Esophagus muscularis mucosa (tissue), 4 donors: ENCODE measurements around the gene SCN8A. TPM values are rescaled to one million over a fixed set of nuclear protein-coding genes. Genes with fewer than 3 reads are reported as not detected.

Experiments
- DNase-seq: peaks from one replicate; pipeline ENCODE4 v3.0.0-alpha.2; 2017; ENCODE audit errors: extremely low spot score
- H3K27ac ChIP-seq, 4 donors: fragments of 200-600 bp; sonication (generic); replicated peaks in 1 of 4; 1 replicate in 3 of 4; 2 replicates in 1 of 4; pipeline ENCODE4 v1.5.1; 2016 to 2019; ENCODE audit warnings: mild to moderate bottlenecking in 1 of 4
- H3K27me3 ChIP-seq, 4 donors: fragments of 200-600 bp; sonication (generic); one replicate each; pipeline versions ENCODE4 v1.5.1 to v1.6.0; 2016 to 2019
- H3K36me3 ChIP-seq, 4 donors: fragments of 200-600 bp; sonication (generic); one replicate each; pipeline ENCODE4 v1.5.1; 2016 to 2019
- H3K4me1 ChIP-seq, 4 donors: fragments of 200-600 bp; sonication (generic); one replicate each; pipeline ENCODE4 v1.5.1; 2016 to 2019
- H3K4me3 ChIP-seq, 4 donors: fragments of 200-600 bp; sonication (generic); 1 replicate in 2 of 4; 2 replicates in 2 of 4; pipeline ENCODE4 v1.5.1; 2016 to 2019; ENCODE audit warnings: mild to moderate bottlenecking in 4 of 4, moderate library complexity in 1 of 4
- H3K9me3 ChIP-seq, 4 donors: fragments of 200-600 bp; sonication (generic); 1 replicate in 3 of 4; 2 replicates in 1 of 4; pipeline ENCODE4 v1.5.1; 2016 to 2019
- EP300 ChIP-seq: sonication (generic); formaldehyde crosslinking; IDR thresholded peaks from one replicate; pipeline ENCODE4 v1.6.1; 2017; ENCODE audit warnings: antibody characterized with exemption
- POLR2A ChIP-seq: fragments of 450-650 bp; IDR thresholded peaks from one replicate; pipeline ENCODE4 v1.6.1; 2017; ENCODE audit warnings: antibody characterized with exemption, moderate library complexity, mild to moderate bottlenecking, low read depth
- POLR2AphosphoS5 ChIP-seq, 2 donors: sonication (generic); formaldehyde crosslinking; IDR thresholded peaks; one replicate each; pipeline ENCODE4 v1.6.1; 2017; ENCODE audit warnings: antibody characterized with exemption in 2 of 2
- WGBS: methylation state at CpG from one replicate; pipeline ENCODE4 v1.1.5; 2018; 5-methylcytosine and 5-hydroxymethylcytosine counted together
- intact Hi-C: fragments of 100-400 bp; cut with DNase I; formaldehyde crosslinking; loops from one replicate; pipeline ENCODE4 v1.15.1; 2023
- total RNA-seq, 4 donors: library from RNA; depleted of rRNA; stranded (reverse); fragments of >200 nt; gene quantifications; one replicate each; pipeline versions ENCODE4 v1.1.0 to v1.2.1, GENCODE V29; 2016
- TF ChIP-seq, protein P1 (sequence below), 3 experiments: fragments of 200-600 bp in 2 of 3; fragments of 450-650 bp in 1 of 3; sonication (generic) in 2 of 3; IDR thresholded peaks; one replicate each; pipeline ENCODE4 v1.5.1; 2017 to 2019; ENCODE audit warnings: antibody characterized with exemption in 3 of 3, mild to moderate bottlenecking in 2 of 3, moderate library complexity in 1 of 3

SCN8A gene
- under 1 TPM; 0.26 to 0.42 (median 0.31) TPM for total RNA-seq

DNA sequence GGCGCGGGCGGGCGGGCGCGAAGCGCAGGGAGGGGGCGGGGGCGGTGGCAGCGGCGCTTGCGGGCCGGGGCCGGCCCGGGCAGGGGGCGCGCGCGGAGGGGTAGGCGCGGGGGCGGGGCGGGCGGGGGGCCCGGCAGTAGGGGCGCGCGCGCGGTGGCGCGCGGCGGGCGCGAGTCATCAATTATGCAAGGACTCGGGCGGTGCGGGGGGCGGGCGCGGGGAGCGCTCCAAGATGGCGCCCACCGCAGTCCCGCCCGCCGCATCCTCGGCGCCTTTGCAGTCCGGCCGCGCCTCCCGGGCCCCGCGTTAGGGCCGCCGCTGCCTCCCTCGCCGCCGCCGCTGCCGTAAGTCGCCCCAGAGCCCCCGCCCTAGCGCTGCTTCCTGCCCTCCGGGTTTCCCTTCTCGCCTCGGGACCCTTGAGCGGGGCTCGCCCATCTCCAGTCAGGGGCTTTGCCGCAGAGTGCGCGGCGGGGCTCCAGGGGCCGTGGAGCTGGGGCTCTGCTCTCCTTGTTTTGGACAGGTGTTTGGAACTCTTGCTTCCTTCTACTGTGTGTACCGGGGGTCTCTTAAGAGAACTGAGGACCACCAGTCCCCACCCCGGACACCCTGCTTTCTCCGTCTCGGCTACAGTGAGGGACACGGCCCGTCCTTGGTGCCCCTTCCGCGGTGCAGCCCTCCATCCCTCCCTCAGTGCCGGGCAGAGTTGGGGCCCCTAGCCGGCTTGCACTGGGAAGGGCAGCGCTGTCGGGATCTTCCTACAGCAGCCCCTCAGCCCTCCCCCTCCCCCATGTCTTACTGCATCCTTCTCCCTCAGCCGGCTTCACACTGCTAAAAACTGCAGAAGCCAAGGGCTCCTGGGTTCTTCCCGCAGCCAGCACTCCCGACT, at the start of gene SCN8A:
Gene SCN8A (plus strand): TSS at position 218 of the 886 bp plus-strand sequence. CDS start 71,585 bp downstream, outside the sequence.
- H3K36me3 ChIP-seq, result no peaks in the 10 kb centered on the region
- intact Hi-C loops, result no loop called here
- H3K27me3 ChIP-seq, result peaks cover 0 to 64% (median 13%) of the 10 kb centered on the region in 4 donors
- DNase-seq, result no peak
- peaks cover 4 to 19% (median 16%) of the 10 kb centered on the region in 4 donors for H3K4me1 ChIP-seq
- WGBS, result 2% methylated on average over 17 of the region's 91 CpGs
- H3K9me3 ChIP-seq, result no peaks in the 10 kb centered on the region
- TF ChIP-seq POLR2AphosphoS5 (IDR thresholded peaks at IDR 0.05) (no peak), POLR2A (no peak), EP300 (no peak)
- TF ChIP-seq, protein P1, sequence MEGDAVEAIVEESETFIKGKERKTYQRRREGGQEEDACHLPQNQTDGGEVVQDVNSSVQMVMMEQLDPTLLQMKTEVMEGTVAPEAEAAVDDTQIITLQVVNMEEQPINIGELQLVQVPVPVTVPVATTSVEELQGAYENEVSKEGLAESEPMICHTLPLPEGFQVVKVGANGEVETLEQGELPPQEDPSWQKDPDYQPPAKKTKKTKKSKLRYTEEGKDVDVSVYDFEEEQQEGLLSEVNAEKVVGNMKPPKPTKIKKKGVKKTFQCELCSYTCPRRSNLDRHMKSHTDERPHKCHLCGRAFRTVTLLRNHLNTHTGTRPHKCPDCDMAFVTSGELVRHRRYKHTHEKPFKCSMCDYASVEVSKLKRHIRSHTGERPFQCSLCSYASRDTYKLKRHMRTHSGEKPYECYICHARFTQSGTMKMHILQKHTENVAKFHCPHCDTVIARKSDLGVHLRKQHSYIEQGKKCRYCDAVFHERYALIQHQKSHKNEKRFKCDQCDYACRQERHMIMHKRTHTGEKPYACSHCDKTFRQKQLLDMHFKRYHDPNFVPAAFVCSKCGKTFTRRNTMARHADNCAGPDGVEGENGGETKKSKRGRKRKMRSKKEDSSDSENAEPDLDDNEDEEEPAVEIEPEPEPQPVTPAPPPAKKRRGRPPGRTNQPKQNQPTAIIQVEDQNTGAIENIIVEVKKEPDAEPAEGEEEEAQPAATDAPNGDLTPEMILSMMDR (IDR thresholded peaks at IDR 0.05), result no peak
- no peak within 1 kb of the TSS for H3K27ac ChIP-seq
- peak within 1 kb of the TSS; percentile 60 to 72 (median 64) for H3K4me3 ChIP-seq

DNA sequence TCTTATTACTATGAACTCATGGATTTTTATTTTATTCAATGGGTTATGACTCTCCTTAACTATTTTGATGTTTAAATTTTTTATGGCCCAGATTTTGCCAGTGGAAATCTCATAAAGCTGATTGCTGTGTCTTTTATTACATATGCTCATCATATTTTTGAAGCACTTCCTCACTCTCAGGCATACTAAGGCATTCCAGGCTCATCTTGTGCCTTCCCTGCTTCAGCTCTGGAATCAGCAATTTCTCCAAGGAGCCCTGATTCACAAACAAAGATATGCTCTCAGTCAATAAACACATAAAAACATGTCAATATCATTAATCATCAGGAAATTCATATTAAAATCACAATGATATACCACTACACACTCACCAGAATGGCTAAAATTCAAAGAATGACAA, 44.9 kb upstream of the SCN8A start:
- Histone ChIP-seq H3K9me3 (no peaks in the 10 kb centered on the region), H3K36me3 (no peaks in the 10 kb centered on the region), H3K27ac (no peak overlapping the region), H3K27me3 (peaks cover 0 to 26% (median 2%) of the 10 kb centered on the region in 4 donors), H3K4me1 (no peaks in the 10 kb centered on the region), H3K4me3 (no peak overlapping the region)
- TF ChIP-seq POLR2A (no peak), POLR2AphosphoS5 (IDR thresholded peaks at IDR 0.05) (no peak), EP300 (no peak)
- TF ChIP-seq, protein P1 (IDR thresholded peaks at IDR 0.05), result no peak
- intact Hi-C loops, result no loop called here
- DNase-seq, result no peak

- Histone ChIP-seq H3K27ac (no peak overlapping the region), H3K4me1 (no peaks in the 10 kb centered on the region), H3K27me3 (peaks cover 0 to 25% (median 2%) of the 10 kb centered on the region in 4 donors), H3K36me3 (no peaks in the 10 kb centered on the region), H3K9me3 (no peaks in the 10 kb centered on the region), H3K4me3 (no peak overlapping the region)
- 82% methylated on average over 6 of the region's 6 CpGs for WGBS
- TF ChIP-seq EP300, result no peak
- TF ChIP-seq POLR2A, result no peak
- TF ChIP-seq POLR2AphosphoS5 (IDR thresholded peaks at IDR 0.05), result no peak
- TF ChIP-seq, protein P1 (IDR thresholded peaks at IDR 0.05), result no peak
- DNase-seq, result no peak
- intact Hi-C loops, result no loop called here
Measured at GRCh38 chr12:51547606-51548005, 43.4 kb upstream of the SCN8A start.

DNA sequence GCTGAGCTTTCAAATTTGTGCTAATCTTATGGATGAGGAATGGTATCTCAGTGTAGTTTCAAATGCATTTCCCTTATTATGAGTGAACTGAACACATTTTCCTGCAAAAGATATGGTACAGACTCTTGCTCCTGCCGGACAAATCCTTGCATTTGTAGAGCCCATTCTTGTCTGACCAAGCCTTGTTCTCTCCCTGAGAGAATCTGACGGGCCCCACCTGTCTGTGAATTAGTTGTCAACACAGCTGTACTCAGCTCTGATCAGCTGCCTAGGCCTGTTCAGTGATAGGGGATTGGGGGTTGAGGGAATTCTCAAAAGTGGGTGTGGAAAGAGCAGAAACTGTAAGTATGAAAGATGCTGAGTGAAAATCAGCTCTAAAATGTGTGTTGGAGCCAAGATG, 42.8 kb upstream of the SCN8A start:
- no peak overlapping the region for H3K4me3 ChIP-seq
- peaks cover 0 to 23% (median 2%) of the 10 kb centered on the region in 4 donors for H3K27me3 ChIP-seq
- TF ChIP-seq, protein P1 (IDR thresholded peaks at IDR 0.05), result no peak
- TF ChIP-seq POLR2AphosphoS5 (IDR thresholded peaks at IDR 0.05) (no peak), EP300 (no peak), POLR2A (no peak)
- DNase-seq, result no peak
- H3K4me1 ChIP-seq, result no peaks in the 10 kb centered on the region
- intact Hi-C loops, result no loop called here
- no peaks in the 10 kb centered on the region for H3K36me3 ChIP-seq
- no peak overlapping the region for H3K27ac ChIP-seq
- no peaks in the 10 kb centered on the region for H3K9me3 ChIP-seq
- 42% methylated on average over 2 of the region's 2 CpGs for WGBS
